ENCODE results near the gene ECSIT.
A peak's percentile ranks its signal among the peaks of the same experiment; 100 is the strongest.
"Not testable (repeated sequence)": the region's sequence is repeated elsewhere in the genome, so short reads cannot be mapped to it uniquely, and the experiment has no call there.

ECSIT gene

GRCh38 chr19:11528551-11529341 is at the start of gene ECSIT:
TSS of gene ECSIT (minus strand) at chr19:11529134. CDS start at chr19:11519170, 9,964 bp downstream.
- DNase-seq (ENCODE audit: low read depth), result peak; percentile 99

GRCh38 chr19:11577451-11578257 is 48.7 kb upstream of the ECSIT start, which contains the start of gene ACP5:
TSS of gene ACP5 (minus strand) at chr19:11577645. CDS start at chr19:11577317, 328 bp downstream.
- no peak for DNase-seq (ENCODE audit: low read depth)

- no peak for DNase-seq (ENCODE audit: low read depth)
These were observed 47.3 kb upstream of the ECSIT start for GRCh38 chr19:11576227-11576626.

- no peak for DNase-seq (ENCODE audit: low read depth)
These were observed 45.8 kb upstream of the ECSIT start for GRCh38 chr19:11574689-11575088.

GRCh38 chr19:11573763-11574162 is 44.8 kb upstream of the ECSIT start:
- DNase-seq (ENCODE audit: low read depth), result not testable (repeated sequence)

GRCh38 chr19:11573354-11573753 is 44.4 kb upstream of the ECSIT start:
- not testable (repeated sequence) for DNase-seq (ENCODE audit: low read depth)

GRCh38 chr19:11570039-11570462 is 41.1 kb upstream of the ECSIT start:
- no peak for DNase-seq (ENCODE audit: low read depth)

- DNase-seq (ENCODE audit: low read depth), result no peak
These were observed 37.2 kb upstream of the ECSIT start for GRCh38 chr19:11566164-11566563.

GRCh38 chr19:11565649-11565980 is 36.7 kb upstream of the ECSIT start:
- DNase-seq (ENCODE audit: low read depth), result not testable (repeated sequence)

- not testable (repeated sequence) for DNase-seq (ENCODE audit: low read depth)
These were observed 35.3 kb upstream of the ECSIT start for GRCh38 chr19:11564082-11564807.

GRCh38 chr19:11563532-11563931 is 34.6 kb upstream of the ECSIT start:
- no peak for DNase-seq (ENCODE audit: low read depth)

GRCh38 chr19:11560404-11561051 is 31.6 kb upstream of the ECSIT start:
- peak; percentile 72 for DNase-seq (ENCODE audit: low read depth)

GRCh38 chr19:11558881-11559828 is 30.2 kb upstream of the ECSIT start, which contains the start of gene ELOF1:
TSS of gene ELOF1 (minus strand) at chr19:11559230. CDS start at chr19:11554347, 4,883 bp downstream.
- DNase-seq (ENCODE audit: low read depth), result peak; percentile 96

GRCh38 chr19:11556634-11557420 is 27.9 kb upstream of the ECSIT start:
- no peak for DNase-seq (ENCODE audit: low read depth)

- DNase-seq (ENCODE audit: low read depth), result no peak
These were observed 26.3 kb upstream of the ECSIT start for GRCh38 chr19:11555246-11555645.

GRCh38 chr19:11554160-11554559 is 25.2 kb upstream of the ECSIT start:
- DNase-seq (ENCODE audit: low read depth), result no peak

- DNase-seq (ENCODE audit: low read depth), result no peak
These were observed 23.9 kb upstream of the ECSIT start for GRCh38 chr19:11552666-11553372.

- no peak for DNase-seq (ENCODE audit: low read depth)
These were observed 22.8 kb upstream of the ECSIT start for GRCh38 chr19:11551603-11552235.

- DNase-seq (ENCODE audit: low read depth), result no peak
These were observed 21.3 kb upstream of the ECSIT start for GRCh38 chr19:11550265-11550664.
